ENCODE measurements around the gene PPP1R36. TPM values are rescaled to one million over a fixed set of nuclear protein-coding genes. Genes with fewer than 3 reads are reported as not detected.

PPP1R36 gene
- total and polyA plus RNA-seq, 12 donors = 0.27 to 2.2 (median 0.93) TPM

- H3K27ac ChIP-seq = no peak overlapping the region
- no peaks in the 10 kb centered on the region for H3K9me3 ChIP-seq (replicated peaks in 1 of 3)
- peaks cover 0 to 12% of the 10 kb centered on the region in 2 donors for H3K4me1 ChIP-seq (replicated peaks in 1 of 2)
- DNase-seq = peak in 5 of 7 donors; percentile 15 to 55 (median 40)
- no peaks in the 10 kb centered on the region for H3K27me3 ChIP-seq
- WGBS, 4 donors = 18 to 60% (median 29%) methylated on average over 3 to 73 of the region's 73 CpGs
- no peaks in the 10 kb centered on the region for H3K36me3 ChIP-seq (replicated peaks in 1 of 2)
- no peak for TF ChIP-seq POLR2A (IDR thresholded peaks at IDR 0.05)
- TF ChIP-seq, protein P1, sequence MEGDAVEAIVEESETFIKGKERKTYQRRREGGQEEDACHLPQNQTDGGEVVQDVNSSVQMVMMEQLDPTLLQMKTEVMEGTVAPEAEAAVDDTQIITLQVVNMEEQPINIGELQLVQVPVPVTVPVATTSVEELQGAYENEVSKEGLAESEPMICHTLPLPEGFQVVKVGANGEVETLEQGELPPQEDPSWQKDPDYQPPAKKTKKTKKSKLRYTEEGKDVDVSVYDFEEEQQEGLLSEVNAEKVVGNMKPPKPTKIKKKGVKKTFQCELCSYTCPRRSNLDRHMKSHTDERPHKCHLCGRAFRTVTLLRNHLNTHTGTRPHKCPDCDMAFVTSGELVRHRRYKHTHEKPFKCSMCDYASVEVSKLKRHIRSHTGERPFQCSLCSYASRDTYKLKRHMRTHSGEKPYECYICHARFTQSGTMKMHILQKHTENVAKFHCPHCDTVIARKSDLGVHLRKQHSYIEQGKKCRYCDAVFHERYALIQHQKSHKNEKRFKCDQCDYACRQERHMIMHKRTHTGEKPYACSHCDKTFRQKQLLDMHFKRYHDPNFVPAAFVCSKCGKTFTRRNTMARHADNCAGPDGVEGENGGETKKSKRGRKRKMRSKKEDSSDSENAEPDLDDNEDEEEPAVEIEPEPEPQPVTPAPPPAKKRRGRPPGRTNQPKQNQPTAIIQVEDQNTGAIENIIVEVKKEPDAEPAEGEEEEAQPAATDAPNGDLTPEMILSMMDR (IDR thresholded peaks at IDR 0.05) = no peak
- peak overlapping the region in 1 of 4 donors; percentile 45 for H3K4me3 ChIP-seq
- intact Hi-C loops (cut with DNase I) = loop anchor here (5.0 kb wide), 1 partner anchor 91 kb away; no protein-coding TSS in a partner anchor
Measured at GRCh38 chr14:64541261-64541971, 8.3 kb upstream of the PPP1R36 start.

DNA sequence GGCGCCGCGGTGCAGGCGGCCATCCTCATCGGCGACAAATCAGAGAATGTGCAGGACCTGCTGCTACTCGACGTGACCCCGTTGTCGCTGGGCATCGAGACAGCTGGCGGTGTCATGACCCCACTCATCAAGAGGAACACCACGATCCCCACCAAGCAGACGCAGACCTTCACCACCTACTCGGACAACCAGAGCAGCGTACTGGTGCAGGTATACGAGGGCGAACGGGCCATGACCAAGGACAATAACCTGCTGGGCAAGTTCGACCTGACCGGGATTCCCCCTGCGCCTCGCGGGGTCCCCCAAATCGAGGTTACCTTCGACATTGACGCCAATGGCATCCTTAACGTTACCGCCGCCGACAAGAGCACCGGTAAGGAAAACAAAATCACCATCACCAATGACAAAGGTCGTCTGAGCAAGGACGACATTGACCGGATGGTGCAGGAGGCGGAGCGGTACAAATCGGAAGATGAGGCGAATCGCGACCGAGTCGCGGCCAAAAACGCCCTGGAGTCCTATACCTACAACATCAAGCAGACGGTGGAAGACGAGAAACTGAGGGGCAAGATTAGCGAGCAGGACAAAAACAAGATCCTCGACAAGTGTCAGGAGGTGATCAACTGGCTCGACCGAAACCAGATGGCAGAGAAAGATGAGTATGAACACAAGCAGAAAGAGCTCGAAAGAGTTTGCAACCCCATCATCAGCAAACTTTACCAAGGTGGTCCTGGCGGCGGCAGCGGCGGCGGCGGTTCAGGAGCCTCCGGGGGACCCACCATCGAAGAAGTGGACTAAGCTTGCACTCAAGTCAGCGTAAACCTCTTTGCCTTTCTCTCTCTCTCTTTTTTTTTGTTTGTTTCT, 7.6 kb upstream of the PPP1R36 start:
- Histone ChIP-seq H3K27me3 (no peaks in the 10 kb centered on the region), H3K36me3 (replicated peaks in 1 of 2) (no peaks in the 10 kb centered on the region), H3K9me3 (replicated peaks in 1 of 3) (no peaks in the 10 kb centered on the region), H3K27ac (no peak overlapping the region), H3K4me3 (peak overlapping the region in 1 of 4 donors; percentile 45), H3K4me1 (replicated peaks in 1 of 2) (peaks cover 0 to 12% of the 10 kb centered on the region in 2 donors)
- intact Hi-C loops (cut with DNase I) = loop anchor here (5.0 kb wide), 1 partner anchor 90 kb away; no protein-coding TSS in a partner anchor
- 12 to 21% (median 13%) methylated on average over 41 to 61 of the region's 61 CpGs for WGBS, 4 donors
- DNase-seq = peak in 2 of 7 donors; percentile 21 to 32
- no peak for TF ChIP-seq POLR2A (IDR thresholded peaks at IDR 0.05)
- TF ChIP-seq, protein P1 (IDR thresholded peaks at IDR 0.05) = no peak

DNA sequence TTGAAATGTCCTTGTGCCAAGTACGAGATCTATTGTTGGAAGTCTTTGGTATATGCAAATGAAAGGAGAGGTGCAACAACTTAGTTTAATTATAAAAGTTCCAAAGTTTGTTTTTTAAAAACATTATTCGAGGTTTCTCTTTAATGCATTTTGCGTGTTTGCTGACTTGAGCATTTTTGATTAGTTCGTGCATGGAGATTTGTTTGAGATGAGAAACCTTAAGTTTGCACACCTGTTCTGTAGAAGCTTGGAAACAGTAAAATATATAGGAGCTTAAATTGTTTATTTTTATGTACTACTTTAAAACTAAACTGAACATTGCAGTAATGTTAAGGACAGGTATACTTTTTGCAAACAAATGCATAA, 6.9 kb upstream of the PPP1R36 start:
- peaks cover 0 to 12% of the 10 kb centered on the region in 2 donors for H3K4me1 ChIP-seq (replicated peaks in 1 of 2)
- H3K9me3 ChIP-seq (replicated peaks in 1 of 3) = no peaks in the 10 kb centered on the region
- no peak overlapping the region for H3K27ac ChIP-seq
- peak overlapping the region in 1 of 4 donors; percentile 45 for H3K4me3 ChIP-seq
- TF ChIP-seq, protein P1 (IDR thresholded peaks at IDR 0.05) = no peak
- no peak for TF ChIP-seq POLR2A (IDR thresholded peaks at IDR 0.05)
- 51 to 68% (median 61%) methylated on average over 4 of the region's 4 CpGs for WGBS, 4 donors
- DNase-seq = no peak
- no peaks in the 10 kb centered on the region for H3K36me3 ChIP-seq (replicated peaks in 1 of 2)
- no peaks in the 10 kb centered on the region for H3K27me3 ChIP-seq
- intact Hi-C loops (cut with DNase I) = loop anchor here (5.0 kb wide), 1 partner anchor 89 kb away; no protein-coding TSS in a partner anchor

Data from adrenal gland (tissue), 12 donors.